NCI-H2227 treated with DMSO at 0.1 percent for 48 hours (cell line): ENCODE measurements around the gene TBX2.

Experiments
- DNase-seq: peaks from one replicate; lab custom pipeline; 2025; lab: John Stamatoyannopoulos, UW

The TBX2 gene

GRCh38 chr17:61454381-61455323 lies 55.0 kb downstream of the TBX2 start:
- DNase-seq = no peak

- no peak for DNase-seq
These were observed 55.8 kb downstream of the TBX2 start for GRCh38 chr17:61455324-61456060.

- no peak for DNase-seq
These were observed 56.5 kb downstream of the TBX2 start for GRCh38 chr17:61456061-61456681.

GRCh38 chr17:61456688-61457225 lies 57.1 kb downstream of the TBX2 start:
- no peak for DNase-seq

GRCh38 chr17:61457226-61457983 lies 57.8 kb downstream of the TBX2 start:
- DNase-seq = no peak

GRCh38 chr17:61458000-61458399 lies 58.4 kb downstream of the TBX2 start:
- DNase-seq = no peak

- DNase-seq = no peak
These were observed 58.9 kb downstream of the TBX2 start for GRCh38 chr17:61458421-61459141.
